DMS114 treated with DMSO at 0.1 percent for 48 hours (cell line): Measurements from ENCODE around the gene PPP1R37.

Experiments used
- DNase-seq: peaks from one replicate; lab custom pipeline; 2025; ENCODE audit not compliant: unreplicated experiment; lab: John Stamatoyannopoulos, UW

Gene PPP1R37

GRCh38 chr19:45136507-45137178, 43.7 kb downstream of the PPP1R37 start:
- no peak for DNase-seq

GRCh38 chr19:45137179-45137761, 44.3 kb downstream of the PPP1R37 start:
- DNase-seq: no peak

GRCh38 chr19:45138303-45138751, 45.3 kb downstream of the PPP1R37 start:
- DNase-seq: no peak

- DNase-seq: no peak
Measured at GRCh38 chr19:45139286-45140143, 46.5 kb downstream of the PPP1R37 start.

GRCh38 chr19:45140144-45140503, 47.1 kb downstream of the PPP1R37 start:
- DNase-seq: no peak

GRCh38 chr19:45140533-45140932, 47.6 kb downstream of the PPP1R37 start:
- DNase-seq: no peak

GRCh38 chr19:45141203-45141900, 48.4 kb downstream of the PPP1R37 start:
- DNase-seq: no peak

GRCh38 chr19:45142016-45142725, 49.2 kb downstream of the PPP1R37 start:
- DNase-seq: no peak

- no peak for DNase-seq
Measured at GRCh38 chr19:45142726-45143110, 49.7 kb downstream of the PPP1R37 start.

- DNase-seq: no peak
Measured at GRCh38 chr19:45144431-45145269, 51.7 kb downstream of the PPP1R37 start.

- DNase-seq: no peak
Measured at GRCh38 chr19:45145270-45146189, 52.6 kb downstream of the PPP1R37 start.

- DNase-seq: no peak
Measured at GRCh38 chr19:45146251-45146650, 53.3 kb downstream of the PPP1R37 start.

GRCh38 chr19:45146741-45147205, 53.8 kb downstream of the PPP1R37 start:
- no peak for DNase-seq

- DNase-seq: no peak
Measured at GRCh38 chr19:45147835-45148676, 55.1 kb downstream of the PPP1R37 start.

GRCh38 chr19:45149129-45149528, 56.1 kb downstream of the PPP1R37 start:
- no peak for DNase-seq

- no peak for DNase-seq
Measured at GRCh38 chr19:45150180-45150579, 57.2 kb downstream of the PPP1R37 start.

GRCh38 chr19:45150751-45151281, 57.8 kb downstream of the PPP1R37 start:
- no peak for DNase-seq

GRCh38 chr19:45151320-45151719, 58.3 kb downstream of the PPP1R37 start:
- no peak for DNase-seq
